Measurements from ENCODE around the gene VRK2.

The VRK2 gene

GRCh38 chr2:58046585-58047372 lies at the start of gene VRK2:
VRK2 (plus strand) TSS chr2:58046806; CDS start chr2:58048832, 2,026 bp downstream.
- peak within 1 kb of the TSS; percentile 98 for H3K27ac ChIP-seq (ENCODE audit: low read depth, low read length)
- peak within 1 kb of the TSS; percentile 84 for H3K9ac ChIP-seq (ENCODE audit: low read depth, low read length)
- H3K9me3 ChIP-seq (ENCODE audit: control insufficient read depth, insufficient read depth, low read length), result no peaks in the 10 kb centered on the region
- H3K4me3 ChIP-seq (ENCODE audit: low read depth, low read length), result peak within 1 kb of the TSS; percentile 70
- H3K27me3 ChIP-seq (ENCODE audit: control insufficient read depth, insufficient read depth, low read length), result no peaks in the 10 kb centered on the region
- H3K36me3 ChIP-seq (ENCODE audit: control insufficient read depth, insufficient read depth, low read length), result peaks cover 16% of the 10 kb centered on the region
- H3K4me1 ChIP-seq (ENCODE audit: control insufficient read depth, insufficient read depth, low read length), result peaks cover 22% of the 10 kb centered on the region; the same call in 1 of the 2 replicates

DNA sequence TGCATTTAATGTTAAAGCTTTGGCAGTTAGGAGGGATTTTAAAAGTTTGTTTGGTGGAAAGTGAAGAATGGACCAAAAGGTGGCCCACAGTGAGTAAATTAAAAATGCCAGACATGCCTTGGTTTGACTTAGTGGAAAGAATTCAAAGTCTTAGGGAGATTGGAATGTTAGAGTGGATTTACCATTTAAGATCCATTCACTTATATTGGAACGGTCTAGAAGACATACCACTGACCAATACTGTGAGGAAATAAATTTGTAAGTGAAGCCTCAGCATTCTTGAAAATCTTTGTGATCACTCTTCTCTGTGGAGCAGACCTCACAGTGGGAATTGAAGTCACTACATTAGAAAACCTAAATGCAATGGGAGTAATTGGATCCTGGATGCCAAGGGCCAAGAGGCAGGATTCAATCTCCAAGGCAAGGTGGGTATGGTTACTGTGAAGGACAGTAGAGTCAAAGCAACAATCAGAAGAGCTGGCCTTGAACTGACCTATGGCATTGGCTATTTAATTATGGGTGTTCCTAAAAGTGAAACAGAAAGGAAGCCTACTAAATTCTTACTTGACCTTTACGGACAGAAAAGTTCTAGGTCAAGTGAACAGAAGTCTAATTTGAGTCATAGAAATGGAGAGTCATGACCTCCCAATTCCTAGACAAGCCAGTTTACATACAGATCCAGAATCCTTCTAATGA lies 40.2 kb upstream of the VRK2 start:
- Histone ChIP-seq H3K4me3 (ENCODE audit: low read depth, low read length) (no peak overlapping the region), H3K9me3 (ENCODE audit: control insufficient read depth, insufficient read depth, low read length) (no peaks in the 10 kb centered on the region), H3K27ac (ENCODE audit: low read depth, low read length) (no peak overlapping the region), H3K9ac (ENCODE audit: low read depth, low read length) (no peak overlapping the region), H3K4me1 (ENCODE audit: control insufficient read depth, insufficient read depth, low read length) (no peaks in the 10 kb centered on the region), H3K27me3 (ENCODE audit: control insufficient read depth, insufficient read depth, low read length) (no peaks in the 10 kb centered on the region), H3K36me3 (ENCODE audit: control insufficient read depth, insufficient read depth, low read length) (no peaks in the 10 kb centered on the region)

- Histone ChIP-seq H3K36me3 (ENCODE audit: control insufficient read depth, insufficient read depth, low read length) (no peaks in the 10 kb centered on the region), H3K4me3 (ENCODE audit: low read depth, low read length) (no peak overlapping the region), H3K9ac (ENCODE audit: low read depth, low read length) (no peak overlapping the region), H3K27ac (ENCODE audit: low read depth, low read length) (no peak overlapping the region), H3K4me1 (ENCODE audit: control insufficient read depth, insufficient read depth, low read length) (no peaks in the 10 kb centered on the region), H3K27me3 (ENCODE audit: control insufficient read depth, insufficient read depth, low read length) (no peaks in the 10 kb centered on the region), H3K9me3 (ENCODE audit: control insufficient read depth, insufficient read depth, low read length) (no peaks in the 10 kb centered on the region)
Measured at GRCh38 chr2:58006952-58007284, 39.7 kb upstream of the VRK2 start.

DNA sequence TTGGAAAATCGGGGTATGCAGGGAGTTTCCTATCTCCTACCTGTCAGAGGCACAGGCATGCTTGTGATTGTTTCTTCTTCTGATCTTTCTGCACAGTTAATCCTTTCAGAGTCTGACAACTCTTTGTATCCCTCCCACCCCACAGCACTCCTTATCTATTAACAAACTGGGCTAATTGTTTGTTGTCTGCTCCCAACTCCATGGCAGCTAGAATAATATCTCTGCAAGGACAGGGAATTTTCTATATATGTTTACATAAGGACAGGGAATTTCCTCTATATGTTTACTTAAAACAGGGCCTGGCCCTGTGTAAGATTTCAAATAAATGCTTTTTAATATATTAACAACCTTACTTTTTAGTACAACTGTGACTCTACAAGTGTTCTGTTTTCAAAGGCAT lies 36.0 kb upstream of the VRK2 start:
- H3K9ac ChIP-seq (ENCODE audit: low read depth, low read length), result no peak overlapping the region
- H3K27ac ChIP-seq (ENCODE audit: low read depth, low read length), result no peak overlapping the region
- H3K36me3 ChIP-seq (ENCODE audit: control insufficient read depth, insufficient read depth, low read length), result no peaks in the 10 kb centered on the region
- no peaks in the 10 kb centered on the region for H3K4me1 ChIP-seq (ENCODE audit: control insufficient read depth, insufficient read depth, low read length)
- H3K4me3 ChIP-seq (ENCODE audit: low read depth, low read length), result no peak overlapping the region
- no peaks in the 10 kb centered on the region for H3K27me3 ChIP-seq (ENCODE audit: control insufficient read depth, insufficient read depth, low read length)
- H3K9me3 ChIP-seq (ENCODE audit: control insufficient read depth, insufficient read depth, low read length), result no peaks in the 10 kb centered on the region

GRCh38 chr2:58019229-58019628 lies 27.4 kb upstream of the VRK2 start:
- Histone ChIP-seq H3K9ac (ENCODE audit: low read depth, low read length) (no peak overlapping the region), H3K4me1 (ENCODE audit: control insufficient read depth, insufficient read depth, low read length) (no peaks in the 10 kb centered on the region), H3K36me3 (ENCODE audit: control insufficient read depth, insufficient read depth, low read length) (no peaks in the 10 kb centered on the region), H3K27ac (ENCODE audit: low read depth, low read length) (no peak overlapping the region), H3K4me3 (ENCODE audit: low read depth, low read length) (no peak overlapping the region), H3K27me3 (ENCODE audit: control insufficient read depth, insufficient read depth, low read length) (no peaks in the 10 kb centered on the region), H3K9me3 (ENCODE audit: control insufficient read depth, insufficient read depth, low read length) (no peaks in the 10 kb centered on the region)

GRCh38 chr2:58025150-58025933 lies 21.3 kb upstream of the VRK2 start:
- no peak overlapping the region for H3K9ac ChIP-seq (ENCODE audit: low read depth, low read length)
- no peaks in the 10 kb centered on the region for H3K4me1 ChIP-seq (ENCODE audit: control insufficient read depth, insufficient read depth, low read length)
- no peaks in the 10 kb centered on the region for H3K27me3 ChIP-seq (ENCODE audit: control insufficient read depth, insufficient read depth, low read length)
- no peaks in the 10 kb centered on the region for H3K36me3 ChIP-seq (ENCODE audit: control insufficient read depth, insufficient read depth, low read length)
- no peaks in the 10 kb centered on the region for H3K9me3 ChIP-seq (ENCODE audit: control insufficient read depth, insufficient read depth, low read length)
- no peak overlapping the region for H3K4me3 ChIP-seq (ENCODE audit: low read depth, low read length)
- no peak overlapping the region for H3K27ac ChIP-seq (ENCODE audit: low read depth, low read length)

- H3K27ac ChIP-seq (ENCODE audit: low read depth, low read length), result no peak overlapping the region
- no peaks in the 10 kb centered on the region for H3K4me1 ChIP-seq (ENCODE audit: control insufficient read depth, insufficient read depth, low read length)
- no peaks in the 10 kb centered on the region for H3K27me3 ChIP-seq (ENCODE audit: control insufficient read depth, insufficient read depth, low read length)
- H3K36me3 ChIP-seq (ENCODE audit: control insufficient read depth, insufficient read depth, low read length), result no peaks in the 10 kb centered on the region
- H3K9me3 ChIP-seq (ENCODE audit: control insufficient read depth, insufficient read depth, low read length), result no peaks in the 10 kb centered on the region
- no peak overlapping the region for H3K4me3 ChIP-seq (ENCODE audit: low read depth, low read length)
- no peak overlapping the region for H3K9ac ChIP-seq (ENCODE audit: low read depth, low read length)
Measured at GRCh38 chr2:58027029-58027428, 19.6 kb upstream of the VRK2 start.

- Histone ChIP-seq H3K4me3 (ENCODE audit: low read depth, low read length) (no peak overlapping the region), H3K36me3 (ENCODE audit: control insufficient read depth, insufficient read depth, low read length) (no peaks in the 10 kb centered on the region), H3K9me3 (ENCODE audit: control insufficient read depth, insufficient read depth, low read length) (no peaks in the 10 kb centered on the region), H3K4me1 (ENCODE audit: control insufficient read depth, insufficient read depth, low read length) (no peaks in the 10 kb centered on the region), H3K27me3 (ENCODE audit: control insufficient read depth, insufficient read depth, low read length) (no peaks in the 10 kb centered on the region), H3K9ac (ENCODE audit: low read depth, low read length) (no peak overlapping the region), H3K27ac (ENCODE audit: low read depth, low read length) (no peak overlapping the region)
Measured at GRCh38 chr2:58030771-58031170, 15.8 kb upstream of the VRK2 start.

DNA sequence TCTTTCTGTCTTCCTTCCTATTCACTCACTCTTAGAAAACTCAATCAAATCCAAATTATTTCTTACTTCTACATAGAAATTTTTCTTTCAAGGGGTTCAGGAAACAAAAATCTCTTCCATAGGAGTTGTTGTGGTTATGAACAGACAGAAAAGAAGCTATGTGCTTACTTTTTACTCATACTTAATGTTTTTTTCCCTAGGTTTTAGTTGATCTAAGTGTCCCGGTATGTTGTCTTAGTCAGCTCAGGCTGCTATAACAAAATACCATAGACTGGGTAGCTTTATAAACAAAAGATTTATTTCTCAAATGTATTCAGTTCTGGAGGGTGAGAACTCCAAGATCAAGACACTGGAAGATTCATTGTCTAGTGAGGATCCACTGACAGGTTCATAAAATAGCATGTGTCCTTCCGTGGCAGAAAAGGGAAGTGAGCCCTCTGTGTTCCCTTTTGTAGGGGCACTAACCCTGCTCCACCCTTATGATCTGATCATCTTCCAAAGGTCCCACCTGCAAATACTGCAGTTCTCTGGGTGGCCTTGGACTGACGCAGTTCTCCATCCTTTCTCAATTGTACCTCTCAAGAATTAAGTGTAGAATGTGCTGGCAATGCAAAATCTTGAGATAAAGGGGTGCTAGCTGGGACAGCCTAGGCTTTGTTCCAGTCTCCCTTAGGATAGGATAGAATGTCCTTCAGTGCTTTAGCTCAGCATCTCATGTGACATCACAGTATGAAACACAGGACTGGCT lies 14.4 kb upstream of the VRK2 start:
- Histone ChIP-seq H3K4me3 (ENCODE audit: low read depth, low read length) (no peak overlapping the region), H3K9me3 (ENCODE audit: control insufficient read depth, insufficient read depth, low read length) (no peaks in the 10 kb centered on the region), H3K27ac (ENCODE audit: low read depth, low read length) (no peak overlapping the region), H3K9ac (ENCODE audit: low read depth, low read length) (no peak overlapping the region), H3K27me3 (ENCODE audit: control insufficient read depth, insufficient read depth, low read length) (no peaks in the 10 kb centered on the region), H3K4me1 (ENCODE audit: control insufficient read depth, insufficient read depth, low read length) (no peaks in the 10 kb centered on the region), H3K36me3 (ENCODE audit: control insufficient read depth, insufficient read depth, low read length) (no peaks in the 10 kb centered on the region)

DNA sequence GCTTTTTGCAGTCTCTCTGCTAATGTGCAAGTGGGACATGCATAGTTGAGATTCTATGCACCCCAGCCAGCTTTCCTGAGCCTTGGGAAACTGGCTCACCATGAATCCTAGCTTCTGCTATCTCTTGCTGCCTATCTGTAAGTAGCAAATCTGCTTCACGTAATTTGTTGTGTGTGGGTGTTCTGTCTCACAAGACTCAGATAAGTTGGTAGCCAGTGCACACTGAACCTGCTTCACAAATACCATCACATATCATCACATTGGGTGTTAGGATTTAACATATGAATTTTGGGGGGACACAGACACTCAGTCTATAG lies 13.9 kb upstream of the VRK2 start:
- Histone ChIP-seq H3K9ac (ENCODE audit: low read depth, low read length) (no peak overlapping the region), H3K4me1 (ENCODE audit: control insufficient read depth, insufficient read depth, low read length) (no peaks in the 10 kb centered on the region), H3K27ac (ENCODE audit: low read depth, low read length) (no peak overlapping the region), H3K27me3 (ENCODE audit: control insufficient read depth, insufficient read depth, low read length) (no peaks in the 10 kb centered on the region), H3K9me3 (ENCODE audit: control insufficient read depth, insufficient read depth, low read length) (no peaks in the 10 kb centered on the region), H3K36me3 (ENCODE audit: control insufficient read depth, insufficient read depth, low read length) (no peaks in the 10 kb centered on the region), H3K4me3 (ENCODE audit: low read depth, low read length) (no peak overlapping the region)

Measured in HUES48 (cell line).